GM19025 (cell line): ENCODE results near the gene SSX3.
"Not testable (repeated sequence)": the region's sequence is repeated elsewhere in the genome, so short reads cannot be mapped to it uniquely, and the experiment has no call there.

Experiments
- ATAC-seq: cut with Tn5 transposase; IDR thresholded peaks from one replicate; pipeline ENCODE4 v1.9.1; 2021; ENCODE audit warnings: mild to moderate bottlenecking, low read depth, moderate library complexity; ENCODE audit not compliant: unreplicated experiment

The SSX3 gene

DNA sequence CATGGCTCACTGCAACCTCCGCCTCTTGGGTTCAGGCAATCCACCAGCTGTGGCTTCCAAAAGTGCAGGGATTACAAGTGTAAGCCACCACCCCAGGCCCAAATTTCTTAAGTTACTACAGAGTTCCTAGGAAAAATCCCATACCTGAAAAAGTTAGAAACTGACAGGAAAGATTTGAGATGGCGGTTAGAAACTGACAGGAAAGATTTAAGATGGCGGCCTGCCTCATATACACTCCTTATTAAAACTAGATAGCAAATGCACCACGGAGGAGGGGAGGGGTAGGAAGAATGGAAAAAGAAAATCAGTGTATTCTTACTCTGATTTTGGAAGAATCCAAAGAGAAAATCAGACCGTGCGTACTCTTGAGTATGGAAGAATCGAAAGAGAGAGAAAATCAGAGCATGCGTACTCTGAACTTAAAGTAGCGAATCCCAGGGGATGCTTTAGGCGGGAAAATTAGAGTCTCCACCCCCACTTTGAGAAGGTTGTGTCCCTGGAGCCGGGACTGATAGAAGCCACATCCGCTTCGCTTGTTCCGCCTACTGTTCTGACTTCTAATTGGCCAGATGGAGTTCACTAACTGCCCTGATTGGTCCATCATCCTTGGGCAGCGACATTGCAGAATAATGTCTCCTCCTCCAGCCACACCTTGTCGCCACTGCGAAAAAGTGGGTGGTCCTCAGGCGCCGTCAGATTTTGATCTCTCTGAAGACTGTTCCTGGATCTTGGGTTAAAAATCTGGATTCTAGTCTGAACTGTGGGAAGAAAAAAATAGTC is at the start of gene SSX3:
SSX3 (minus strand) TSS at position 389 of the 780 bp plus-strand sequence. CDS start 1,454 bp downstream, outside the sequence.
- ATAC-seq: not testable (repeated sequence)

GRCh38 chrX:48397825-48398224 is 41.3 kb upstream of the SSX3 start:
- ATAC-seq: not testable (repeated sequence)

- not testable (repeated sequence) for ATAC-seq
These were observed 40.4 kb upstream of the SSX3 start for GRCh38 chrX:48396931-48397330.

DNA sequence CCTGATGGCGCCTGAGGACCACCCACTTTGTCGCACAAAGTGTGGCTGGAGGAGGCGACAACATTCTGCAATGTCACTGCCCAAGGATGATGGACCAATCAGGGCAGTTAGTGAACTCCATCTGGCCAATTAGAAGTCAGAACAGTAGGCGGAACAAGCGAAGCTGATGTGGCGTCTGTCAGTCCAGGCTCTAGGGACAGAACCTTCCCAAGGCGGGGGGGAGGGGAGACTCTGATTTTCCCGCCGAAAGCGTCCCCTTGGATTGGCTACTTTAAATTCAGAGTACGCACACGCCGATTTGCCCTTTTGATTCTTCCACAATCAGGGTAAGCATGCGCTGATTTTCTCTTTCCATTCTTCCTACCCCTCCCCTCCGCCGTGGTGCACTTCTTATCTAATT is 26.7 kb upstream of the SSX3 start, which contains the start of gene SSX4:
SSX4 (plus strand) TSS at position 301 of the 400 bp plus-strand sequence. CDS start 515 bp downstream, outside the sequence.
- not testable (repeated sequence) for ATAC-seq

DNA sequence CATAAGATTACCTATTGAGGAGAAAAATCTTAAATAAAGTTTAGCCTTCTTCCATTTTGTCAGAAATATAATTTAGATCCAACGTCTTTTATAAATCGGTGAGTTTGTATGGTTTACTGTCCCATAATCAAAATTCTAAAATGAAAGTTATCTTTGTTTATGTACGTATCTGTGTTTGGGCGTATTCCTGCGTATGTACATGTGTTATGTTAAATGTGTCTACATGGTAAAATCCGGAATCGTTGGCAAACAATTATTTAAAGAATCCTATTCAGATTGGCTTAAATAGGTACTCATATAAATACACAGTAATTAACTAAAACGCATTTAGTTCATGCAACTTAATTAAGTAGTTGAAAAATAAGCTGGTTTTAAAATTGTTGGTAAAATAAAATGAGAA is 13.9 kb upstream of the SSX3 start:
- not testable (repeated sequence) for ATAC-seq

- ATAC-seq: not testable (repeated sequence)
These were observed 11.4 kb upstream of the SSX3 start for GRCh38 chrX:48367717-48368408.

DNA sequence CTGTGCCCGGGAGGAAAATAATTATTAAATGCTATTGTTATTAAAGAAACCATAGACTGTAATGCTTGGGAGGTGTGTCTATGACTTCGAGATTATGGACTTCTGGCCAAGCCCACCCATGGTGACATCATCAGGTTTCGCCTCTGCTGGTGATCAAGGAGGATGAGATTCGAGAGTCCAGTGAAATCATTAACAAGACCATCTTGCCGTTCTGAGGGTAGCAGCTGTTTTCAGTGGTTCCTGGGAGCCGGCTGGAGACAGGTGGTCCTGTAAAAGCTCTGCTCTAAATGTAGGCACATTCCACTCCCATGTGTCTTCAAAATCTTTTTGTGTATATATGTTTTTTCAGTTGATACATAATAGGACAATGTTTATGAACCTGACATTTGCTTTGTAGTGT is 2.8 kb upstream of the SSX3 start:
- not testable (repeated sequence) for ATAC-seq

GRCh38 chrX:48357681-48358080 is 1.2 kb upstream of the SSX3 start:
- ATAC-seq: no peak

- ATAC-seq: not testable (repeated sequence)
These were observed 10.4 kb downstream of the SSX3 start for GRCh38 chrX:48346059-48346458.

DNA sequence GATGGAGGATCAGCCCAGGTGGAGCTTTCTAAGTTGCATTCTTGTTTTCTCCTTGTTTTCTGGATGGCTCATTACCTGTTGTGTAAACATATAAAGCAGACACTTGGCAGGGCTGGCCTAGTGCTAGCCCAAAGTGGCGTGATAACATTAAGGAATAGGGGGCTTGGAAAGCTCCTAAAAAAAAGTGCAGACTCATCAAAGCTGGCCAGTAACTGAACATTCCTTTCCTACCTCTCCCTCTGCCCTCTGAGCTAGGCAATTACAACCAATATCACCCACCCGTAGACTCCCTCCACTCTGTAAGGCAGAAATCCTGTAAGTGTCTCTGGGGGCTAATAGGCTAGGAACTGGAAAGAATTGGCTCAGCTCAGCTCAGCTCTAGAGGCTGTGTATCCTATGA is 42.5 kb downstream of the SSX3 start:
- ATAC-seq: not testable (repeated sequence)

- ATAC-seq: no peak
These were observed 50.3 kb downstream of the SSX3 start for GRCh38 chrX:48306175-48306574.
